ENCODE data around the gene HRH1.

- TF ChIP-seq, protein P1, sequence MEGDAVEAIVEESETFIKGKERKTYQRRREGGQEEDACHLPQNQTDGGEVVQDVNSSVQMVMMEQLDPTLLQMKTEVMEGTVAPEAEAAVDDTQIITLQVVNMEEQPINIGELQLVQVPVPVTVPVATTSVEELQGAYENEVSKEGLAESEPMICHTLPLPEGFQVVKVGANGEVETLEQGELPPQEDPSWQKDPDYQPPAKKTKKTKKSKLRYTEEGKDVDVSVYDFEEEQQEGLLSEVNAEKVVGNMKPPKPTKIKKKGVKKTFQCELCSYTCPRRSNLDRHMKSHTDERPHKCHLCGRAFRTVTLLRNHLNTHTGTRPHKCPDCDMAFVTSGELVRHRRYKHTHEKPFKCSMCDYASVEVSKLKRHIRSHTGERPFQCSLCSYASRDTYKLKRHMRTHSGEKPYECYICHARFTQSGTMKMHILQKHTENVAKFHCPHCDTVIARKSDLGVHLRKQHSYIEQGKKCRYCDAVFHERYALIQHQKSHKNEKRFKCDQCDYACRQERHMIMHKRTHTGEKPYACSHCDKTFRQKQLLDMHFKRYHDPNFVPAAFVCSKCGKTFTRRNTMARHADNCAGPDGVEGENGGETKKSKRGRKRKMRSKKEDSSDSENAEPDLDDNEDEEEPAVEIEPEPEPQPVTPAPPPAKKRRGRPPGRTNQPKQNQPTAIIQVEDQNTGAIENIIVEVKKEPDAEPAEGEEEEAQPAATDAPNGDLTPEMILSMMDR (IDR thresholded peaks at IDR 0.05): no peak
- TF ChIP-seq POLR2A (IDR thresholded peaks at IDR 0.05): no peak
Measured at GRCh38 chr3:11275926-11276325, 121.6 kb downstream of the HRH1 start.
